Thyroid gland (tissue), 4 donors: ENCODE measurements around the gene PAXX.

Experiments
- CTCF ChIP-seq, 6 experiments: fragments of 200-600 bp in 3 of 6; fragments of 450-650 bp in 3 of 6; sonication (generic) in 3 of 6; IDR thresholded peaks; one replicate each; pipeline ENCODE4 v1.5.1; 2016 to 2019; ENCODE audit warnings: antibody characterized with exemption in 6 of 6, mild to moderate bottlenecking in 2 of 6, inconsistent platforms in 1 of 6, moderate library complexity in 1 of 6
- POLR2A ChIP-seq, 2 donors: fragments of 450-650 bp; IDR thresholded peaks; one replicate each; pipeline ENCODE4 v1.6.1; 2017; ENCODE audit warnings: antibody characterized with exemption in 2 of 2, mild to moderate bottlenecking in 2 of 2, moderate library complexity in 1 of 2

DNA sequence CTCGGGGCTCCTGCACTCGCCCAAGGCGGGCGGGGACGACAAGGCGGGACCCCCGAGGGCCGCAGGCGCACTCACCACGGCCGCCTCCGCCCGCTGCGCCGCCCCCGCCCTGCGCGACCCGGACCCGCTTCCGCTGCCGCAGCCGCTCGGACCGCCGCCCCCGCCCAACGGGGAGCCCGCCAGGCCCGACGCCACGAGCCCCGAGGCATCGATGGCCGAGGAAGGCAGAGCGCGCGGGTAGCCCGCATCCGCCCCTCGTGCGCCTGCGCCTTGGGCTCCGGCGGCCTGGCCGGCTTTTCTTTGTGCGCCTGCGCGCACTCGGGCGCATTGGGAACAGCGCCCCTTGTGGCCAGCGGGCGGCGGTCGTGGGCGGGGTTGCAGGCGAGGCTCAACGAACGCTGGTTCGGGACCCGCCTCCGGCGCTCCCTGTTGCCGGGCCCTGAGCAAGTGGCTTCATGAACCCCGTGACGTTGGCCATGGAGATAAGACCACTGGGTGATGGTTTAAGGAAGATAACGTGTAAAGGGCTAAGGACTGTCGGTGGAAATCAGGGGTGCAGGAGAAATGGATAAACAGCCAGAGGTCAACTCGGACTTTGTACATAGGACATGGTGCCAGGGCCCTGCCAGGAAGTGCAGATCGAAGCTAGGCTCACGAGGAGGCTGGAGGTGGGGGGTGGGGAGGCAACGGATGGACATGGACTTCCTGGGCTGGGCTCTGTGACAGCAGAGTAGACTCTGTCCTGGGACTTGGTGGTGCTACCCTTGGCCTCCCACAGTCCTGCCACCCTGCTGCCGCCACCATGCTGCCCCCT, 47.5 kb upstream of the PAXX start, which contains the start of the genes C8G and FBXW5:
- TF ChIP-seq CTCF (IDR thresholded peaks at IDR 0.05) (peak; percentile 80 to 99 (median 99)), POLR2A (IDR thresholded peaks at IDR 0.05) (peak; percentile 40 to 79)
